Ovary (tissue), 9 donors: Measurements from ENCODE around the gene CCDC33. TPM values are rescaled to one million over a fixed set of nuclear protein-coding genes. Genes with fewer than 3 reads are reported as not detected.

Experiments
- DNase-seq, 5 donors: peaks; one replicate each; pipeline ENCODE4 v3.0.0-alpha.2; 2019 to 2020
- H3K27ac ChIP-seq, 2 donors: fragments of 200-600 bp; one replicate each; pipeline versions ENCODE4 v1.5.1 to v1.8.0; 2019 to 2022
- H3K27me3 ChIP-seq: fragments of 200-600 bp; one replicate; pipeline ENCODE4 v1.8.0; 2022
- H3K36me3 ChIP-seq: fragments of 200-600 bp; sonication (generic); one replicate; pipeline ENCODE4 v1.5.1; 2019
- H3K4me1 ChIP-seq: one replicate; pipeline ENCODE4 v1.8.1; 2013; ENCODE audit warnings: mild to moderate bottlenecking, moderate library complexity; ENCODE audit not compliant: insufficient read depth
- H3K4me3 ChIP-seq: fragments of 200-600 bp; sonication (generic); one replicate; pipeline ENCODE4 v1.5.1; 2017
- H3K9me3 ChIP-seq, 2 donors: fragments of 200-600 bp in 1 of 2; sonication (generic) in 1 of 2; one replicate each; pipeline versions ENCODE4 v1.5.1 to v1.8.1; 2013 to 2019; ENCODE audit warnings: mild to moderate bottlenecking in 1 of 2, moderate library complexity in 1 of 2
- CTCF ChIP-seq, 3 donors: fragments of 450-650 bp in 2 of 3; fragments of 200-600 bp in 1 of 3; IDR thresholded peaks; one replicate each; pipeline versions ENCODE4 v1.5.1 to v1.8.0; 2016 to 2022; ENCODE audit warnings: antibody characterized with exemption in 3 of 3, mild to moderate bottlenecking in 1 of 3
- EP300 ChIP-seq: sonication (generic); formaldehyde crosslinking; IDR thresholded peaks from one replicate; pipeline ENCODE4 v1.6.1; 2017; ENCODE audit warnings: antibody characterized with exemption
- POLR2A ChIP-seq: fragments of 450-650 bp; IDR thresholded peaks from one replicate; pipeline ENCODE4 v1.6.1; 2017; ENCODE audit warnings: antibody characterized with exemption, mild to moderate bottlenecking, moderate library complexity
- WGBS, 3 donors: extraction: QIAGEN DNeasy Blood & Tissue Kit in 1 of 3; methylation state at CpG; one replicate each; pipeline versions ENCODE4 v1.1.5 to v1.1.7; 2013 to 2017; 5-methylcytosine and 5-hydroxymethylcytosine counted together
- intact Hi-C, 4 donors: fragments of 100-400 bp; cut with DNase I; formaldehyde crosslinking; loops; one replicate each; pipeline versions ENCODE4 v1.11.0 to v1.15.1; 2022 to 2023
- polyA plus RNA-seq, 2 donors: library from polyadenylated mRNA; stranded (reverse); fragments of 200-250 nt in 1 of 2; fragments of 350-450 nt in 1 of 2; fragmentation: Illumina TruSeq in 1 of 2; extraction: RNeasy Lipid Tissue Mini Kit (QIAGEN cat#74804) in 1 of 2; gene quantifications; one replicate each; pipeline ENCODE4 v1.2.3, GENCODE V29; 2013 to 2014
- total RNA-seq, 7 donors: library from RNA; depleted of rRNA in 2 of 7; stranded (reverse); fragments of >200 nt in 2 of 7; fragmentation: NEBNext Ultra II Directional in 3 of 7; extraction: Animal tissue kit (Norgen Biotek cat#: 25700) in 3 of 7; gene quantifications; one replicate each; pipeline versions ENCODE4 v1.1.0 to v1.2.4, GENCODE V29; 2016 to 2023
- donor health status: DM: no; HTN: no; CAD: no; lungs with moderate emphysema.
- donor health status: DM: no; HTN: no; CAD: no.
- donor health status: Bipolar disorder and iron deficiency.
- donor health status: DM: yes; HTN: yes; CAD: no.
- donor health status: DM: no; HTN: no; CAD: no.
- donor health status: DM: yes; HTN: yes; CAD: no.

The CCDC33 gene
- total and polyA plus RNA-seq, 9 donors: 0.10 to 24.7 (median 1.9) TPM; not detected in 3

- WGBS, 3 donors: 61 to 77% (median 69%) methylated on average over 4 of the region's 4 CpGs
- no peaks in the 10 kb centered on the region for H3K36me3 ChIP-seq
- DNase-seq: no peak
- peaks cover 8% of the 10 kb centered on the region for H3K4me1 ChIP-seq
- intact Hi-C loops: no loop called here
- no peak overlapping the region for H3K27ac ChIP-seq
- H3K27me3 ChIP-seq: no peaks in the 10 kb centered on the region
- no peaks in the 10 kb centered on the region for H3K9me3 ChIP-seq
- TF ChIP-seq CTCF (IDR thresholded peaks at IDR 0.05) (no peak), POLR2A (no peak), EP300 (no peak)
- no peak overlapping the region for H3K4me3 ChIP-seq
Measured at GRCh38 chr15:74193299-74193718, 42.8 kb upstream of the CCDC33 start.

GRCh38 chr15:74193905-74194304 lies 42.2 kb upstream of the CCDC33 start:
- intact Hi-C loops: no loop called here
- H3K27ac ChIP-seq: no peak overlapping the region
- TF ChIP-seq EP300: no peak
- TF ChIP-seq POLR2A: no peak
- no peak for TF ChIP-seq CTCF (IDR thresholded peaks at IDR 0.05)

GRCh38 chr15:74194572-74195559 lies 41.3 kb upstream of the CCDC33 start:
- intact Hi-C loops: no loop called here
- no peak overlapping the region for H3K27ac ChIP-seq
- H3K4me3 ChIP-seq: no peak overlapping the region
- WGBS, 3 donors: 96 to 97% (median 96%) methylated on average over 13 of the region's 13 CpGs
- no peaks in the 10 kb centered on the region for H3K27me3 ChIP-seq
- peaks cover 8% of the 10 kb centered on the region for H3K4me1 ChIP-seq
- no peak for DNase-seq
- no peaks in the 10 kb centered on the region for H3K9me3 ChIP-seq
- no peaks in the 10 kb centered on the region for H3K36me3 ChIP-seq
- TF ChIP-seq EP300 (no peak), CTCF (IDR thresholded peaks at IDR 0.05) (no peak), POLR2A (no peak)

More at GRCh38 chr15:74193905-74194304, 42.2 kb upstream of the CCDC33 start:
- no peak for DNase-seq
- WGBS, 3 donors: 81 to 83% (median 81%) methylated on average over 6 of the region's 6 CpGs
- no peaks in the 10 kb centered on the region for H3K27me3 ChIP-seq
- no peaks in the 10 kb centered on the region for H3K9me3 ChIP-seq
- peaks cover 8% of the 10 kb centered on the region for H3K4me1 ChIP-seq
- H3K36me3 ChIP-seq: no peaks in the 10 kb centered on the region
- H3K4me3 ChIP-seq: no peak overlapping the region

- no peaks in the 10 kb centered on the region for H3K9me3 ChIP-seq
- no peak overlapping the region for H3K27ac ChIP-seq
- TF ChIP-seq CTCF (IDR thresholded peaks at IDR 0.05): no peak
- no peak for TF ChIP-seq EP300
- no peak for TF ChIP-seq POLR2A
- WGBS, 3 donors: 2 to 4% (median 3%) methylated on average over 7 of the region's 7 CpGs
- H3K36me3 ChIP-seq: no peaks in the 10 kb centered on the region
- peaks cover 16% of the 10 kb centered on the region for H3K4me1 ChIP-seq
- peak; percentile 39 to 77 (median 67) for DNase-seq
- no peak overlapping the region for H3K4me3 ChIP-seq
- H3K27me3 ChIP-seq: no peaks in the 10 kb centered on the region
- intact Hi-C loops: no loop called here
Measured at GRCh38 chr15:74196175-74196574, 40.0 kb upstream of the CCDC33 start.
